Effector memory CD4-positive, alpha-beta T cell (primary cell): ENCODE data around the gene CYP4F2.
"Not testable (repeated sequence)": the region's sequence is repeated elsewhere in the genome, so short reads cannot be mapped to it uniquely, and the experiment has no call there.

Experiments used
- DNase-seq, 3 donors: peaks; one replicate each; pipeline ENCODE4 v3.0.0-alpha.2; 2020
- H3K27ac ChIP-seq: 2 replicates; pipeline ENCODE4 v1.7.0; 2013; ENCODE audit warnings: mild to moderate bottlenecking, low read length, moderate library complexity; ENCODE audit not compliant: insufficient read depth, poor library complexity, severe bottlenecking
- H3K27me3 ChIP-seq: replicated peaks from 2 replicates; pipeline ENCODE4 v1.7.0; 2013; ENCODE audit warnings: mild to moderate bottlenecking, low read length; ENCODE audit not compliant: insufficient read depth, control insufficient read depth, poor library complexity, severe bottlenecking
- H3K36me3 ChIP-seq: 2 replicates; pipeline ENCODE4 v1.7.0; 2013; ENCODE audit warnings: mild to moderate bottlenecking, low read length, moderate library complexity; ENCODE audit not compliant: control insufficient read depth, insufficient read depth
- H3K4me1 ChIP-seq: 2 replicates; pipeline ENCODE4 v1.7.0; 2013; ENCODE audit warnings: low read length, mild to moderate bottlenecking; ENCODE audit not compliant: control insufficient read depth, insufficient read depth, poor library complexity, severe bottlenecking
- H3K4me3 ChIP-seq: 2 replicates; pipeline ENCODE4 v1.7.0; 2013; ENCODE audit warnings: low read length, low read depth, mild to moderate bottlenecking; ENCODE audit not compliant: insufficient read depth, poor library complexity, severe bottlenecking
- H3K9me3 ChIP-seq: 2 replicates; pipeline ENCODE4 v1.7.0; 2013; ENCODE audit warnings: mild to moderate bottlenecking, low read length, moderate library complexity; ENCODE audit not compliant: control insufficient read depth
- total RNA-seq, 3 donors: gene quantifications; one replicate each; lab custom pipeline; 2026; lab: John Stamatoyannopoulos, UW

CYP4F2 gene
- total RNA-seq = 0 reads per million in 3 donors

- no peak within 1 kb of the TSS for H3K27ac ChIP-seq
- H3K9me3 ChIP-seq = no peaks in the 10 kb centered on the region
- no peaks in the 10 kb centered on the region for H3K36me3 ChIP-seq
- H3K27me3 ChIP-seq = no peaks in the 10 kb centered on the region
- DNase-seq = no peak
- H3K4me1 ChIP-seq = no peaks in the 10 kb centered on the region
- no peak within 1 kb of the TSS for H3K4me3 ChIP-seq
Measured at GRCh38 chr19:15897738-15898276, at the start of gene CYP4F2. CYP4F2 (minus strand) TSS chr19:15898074; CDS start chr19:15897611, 463 bp downstream.

GRCh38 chr19:15945301-15945700 lies 47.4 kb upstream of the CYP4F2 start:
- Histone ChIP-seq H3K4me3 (no peak overlapping the region), H3K27me3 (no peaks in the 10 kb centered on the region), H3K36me3 (no peaks in the 10 kb centered on the region), H3K9me3 (no peaks in the 10 kb centered on the region), H3K27ac (no peak overlapping the region), H3K4me1 (no peaks in the 10 kb centered on the region)
- DNase-seq = no peak

GRCh38 chr19:15944401-15944800 lies 46.5 kb upstream of the CYP4F2 start:
- Histone ChIP-seq H3K36me3 (no peaks in the 10 kb centered on the region), H3K27ac (no peak overlapping the region), H3K9me3 (no peaks in the 10 kb centered on the region), H3K4me3 (no peak overlapping the region), H3K27me3 (no peaks in the 10 kb centered on the region), H3K4me1 (no peaks in the 10 kb centered on the region)
- no peak for DNase-seq

GRCh38 chr19:15937771-15938170 lies 39.9 kb upstream of the CYP4F2 start:
- no peak for DNase-seq
- peaks cover 9% of the 10 kb centered on the region for H3K27me3 ChIP-seq
- H3K4me1 ChIP-seq = no peaks in the 10 kb centered on the region

GRCh38 chr19:15936950-15937349 lies 39.1 kb upstream of the CYP4F2 start:
- Histone ChIP-seq H3K36me3 (no peaks in the 10 kb centered on the region), H3K9me3 (no peaks in the 10 kb centered on the region), H3K4me3 (no peak overlapping the region), H3K4me1 (no peaks in the 10 kb centered on the region), H3K27ac (no peak overlapping the region), H3K27me3 (peaks cover 9% of the 10 kb centered on the region)
- no peak for DNase-seq

More at GRCh38 chr19:15937771-15938170, 39.9 kb upstream of the CYP4F2 start:
- no peaks in the 10 kb centered on the region for H3K36me3 ChIP-seq
- no peaks in the 10 kb centered on the region for H3K9me3 ChIP-seq
- no peak overlapping the region for H3K4me3 ChIP-seq
- no peak overlapping the region for H3K27ac ChIP-seq

- H3K4me1 ChIP-seq = no peaks in the 10 kb centered on the region
- DNase-seq = no peak
- no peaks in the 10 kb centered on the region for H3K9me3 ChIP-seq
- no peak overlapping the region for H3K27ac ChIP-seq
- no peaks in the 10 kb centered on the region for H3K36me3 ChIP-seq
- no peak overlapping the region for H3K4me3 ChIP-seq
- H3K27me3 ChIP-seq = peaks cover 11% of the 10 kb centered on the region
Measured at GRCh38 chr19:15936173-15936572, 38.3 kb upstream of the CYP4F2 start.

- Histone ChIP-seq H3K4me1 (no peaks in the 10 kb centered on the region), H3K9me3 (no peaks in the 10 kb centered on the region), H3K36me3 (no peaks in the 10 kb centered on the region), H3K4me3 (no peak overlapping the region), H3K27ac (no peak overlapping the region), H3K27me3 (peaks cover 15% of the 10 kb centered on the region)
- no peak for DNase-seq
Measured at GRCh38 chr19:15935167-15935702, 37.4 kb upstream of the CYP4F2 start.

GRCh38 chr19:15934332-15935078 lies 36.6 kb upstream of the CYP4F2 start, which contains the start of gene CYP4F11:
CYP4F11 (minus strand) TSS chr19:15934529; CDS start chr19:15934408, 121 bp downstream.
- Histone ChIP-seq H3K27me3 (peaks cover 15% of the 10 kb centered on the region), H3K4me3 (no peak within 1 kb of the TSS), H3K4me1 (no peaks in the 10 kb centered on the region), H3K9me3 (no peaks in the 10 kb centered on the region), H3K27ac (no peak within 1 kb of the TSS), H3K36me3 (no peaks in the 10 kb centered on the region)
- DNase-seq = no peak

GRCh38 chr19:15933761-15934331 lies 36.0 kb upstream of the CYP4F2 start:
- not testable (repeated sequence) for H3K9me3 ChIP-seq, H3K36me3 ChIP-seq, DNase-seq, H3K27ac ChIP-seq, H3K4me3 ChIP-seq, H3K4me1 ChIP-seq
- peaks cover 15% of the 10 kb centered on the region for H3K27me3 ChIP-seq

GRCh38 chr19:15928321-15928720 lies 30.4 kb upstream of the CYP4F2 start:
- Histone ChIP-seq H3K27ac (no peak overlapping the region), H3K27me3 (peaks cover 6% of the 10 kb centered on the region), H3K4me3 (no peak overlapping the region), H3K36me3 (no peaks in the 10 kb centered on the region), H3K4me1 (no peaks in the 10 kb centered on the region), H3K9me3 (no peaks in the 10 kb centered on the region)
- DNase-seq = no peak
